Astrocyte (in vitro differentiated cells and primary cell): ENCODE data around the gene DDAH1. TPM values are rescaled to one million over a fixed set of nuclear protein-coding genes. Genes with fewer than 3 reads are reported as not detected.

ENCODE experiments used
- DNase-seq: peaks from one replicate; pipeline ENCODE4 v3.0.0-alpha.2; 2010; ENCODE audit warnings: low read depth
- FAIRE-seq: peaks from 2 replicates; lab custom pipeline; 2011; peaks lifted over from hg19 to GRCh38; lab: Jason Lieb, UNC
- H2AFZ ChIP-seq: 2 replicates; pipeline ENCODE4 v1.6.0; 2012; ENCODE audit warnings: low read depth, low read length, inconsistent platforms
- H3K27ac ChIP-seq: 2 replicates; pipeline ENCODE4 v1.5.1; 2011; ENCODE audit warnings: low read depth, low read length, inconsistent platforms
- H3K27me3 ChIP-seq: 2 replicates; pipeline ENCODE4 v1.6.0; 2011; ENCODE audit warnings: low read length, inconsistent platforms; ENCODE audit not compliant: insufficient read depth
- H3K36me3 ChIP-seq: 2 replicates; pipeline ENCODE4 v1.5.1; 2011; ENCODE audit warnings: low read length, inconsistent platforms; ENCODE audit not compliant: insufficient read depth
- H3K4me1 ChIP-seq: 2 replicates; pipeline ENCODE4 v1.5.1; 2011; ENCODE audit warnings: low read length, inconsistent platforms; ENCODE audit not compliant: insufficient read depth
- H3K4me2 ChIP-seq: 2 replicates; pipeline ENCODE4 v1.6.0; 2012; ENCODE audit warnings: low read length, inconsistent platforms
- H3K4me3 ChIP-seq: 2 replicates; pipeline ENCODE4 v1.5.1; 2011; ENCODE audit warnings: low read depth, mild to moderate bottlenecking, low read length, inconsistent platforms; ENCODE audit not compliant: insufficient read depth
- H3K79me2 ChIP-seq: 2 replicates; pipeline ENCODE4 v1.6.0; 2012; ENCODE audit warnings: mild to moderate bottlenecking, low read length, inconsistent platforms; ENCODE audit not compliant: insufficient read depth
- H3K9ac ChIP-seq: 2 replicates; pipeline ENCODE4 v1.6.0; 2012; ENCODE audit warnings: mild to moderate bottlenecking, low read length, inconsistent platforms
- H3K9me3 ChIP-seq: 2 replicates; pipeline ENCODE4 v1.5.1; 2012; ENCODE audit warnings: low read depth, mild to moderate bottlenecking, low read length, inconsistent platforms; ENCODE audit not compliant: insufficient read depth
- H4K20me1 ChIP-seq: 2 replicates; pipeline ENCODE4 v1.6.0; 2012; ENCODE audit warnings: low read length, inconsistent platforms; ENCODE audit not compliant: insufficient read depth
- H3K27ac Mint-ChIP-seq: one replicate; pipeline ENCODE4 v1.8.0; 2021; ENCODE audit warnings: mild to moderate bottlenecking, mixed read lengths; ENCODE audit not compliant: unreplicated experiment
- H3K27me3 Mint-ChIP-seq: one replicate; pipeline ENCODE4 v1.8.0; 2021; ENCODE audit warnings: low read depth, mixed read lengths; ENCODE audit not compliant: unreplicated experiment
- H3K36me3 Mint-ChIP-seq: one replicate; pipeline ENCODE4 v1.8.0; 2021; ENCODE audit warnings: low read depth, mixed read lengths; ENCODE audit not compliant: unreplicated experiment
- H3K4me1 Mint-ChIP-seq: one replicate; pipeline ENCODE4 v1.8.0; 2021; ENCODE audit warnings: low read depth, mixed read lengths; ENCODE audit not compliant: unreplicated experiment
- H3K4me3 Mint-ChIP-seq: one replicate; pipeline ENCODE4 v1.8.0; 2021; ENCODE audit warnings: mild to moderate bottlenecking, moderate library complexity, mixed read lengths; ENCODE audit not compliant: unreplicated experiment
- H3K9me3 Mint-ChIP-seq: one replicate; pipeline ENCODE4 v1.8.0; 2021; ENCODE audit warnings: mild to moderate bottlenecking, mixed read lengths; ENCODE audit not compliant: unreplicated experiment
- EZH2 ChIP-seq: IDR thresholded peaks from 2 replicates; pipeline ENCODE4 v1.6.1; 2012; ENCODE audit warnings: mild to moderate bottlenecking, low read length, inconsistent platforms; ENCODE audit not compliant: insufficient read depth
- total RNA-seq: library from RNA; stranded (reverse); gene quantifications from 2 replicates; pipeline ENCODE4 v1.2.1, GENCODE V29; 2021
- TF ChIP-seq, protein P1 (sequence below): IDR thresholded peaks from 2 replicates; pipeline ENCODE4 v1.5.1; 2011; ENCODE audit warnings: low read depth, mild to moderate bottlenecking, inconsistent platforms, low read length, moderate library complexity; ENCODE audit not compliant: insufficient read depth

Gene DDAH1
- total RNA-seq, 1 donor from 2014 or later, result 112 TPM

GRCh38 chr1:85339089-85339488 is 125.9 kb downstream of the DDAH1 start:
- Histone ChIP-seq H3K27me3 (no peaks in the 10 kb centered on the region), H3K9me3 (no peaks in the 10 kb centered on the region), H2AFZ (no peak overlapping the region), H3K9ac (no peak overlapping the region), H3K27ac (peak overlapping the region; percentile 69), H4K20me1 (no peaks in the 10 kb centered on the region), H3K79me2 (peaks cover 46% of the 10 kb centered on the region), H3K4me1 (peaks cover 48% of the 10 kb centered on the region), H3K4me2 (peak overlapping the region; percentile 38), H3K36me3 (no peaks in the 10 kb centered on the region), H3K4me3 (no peak overlapping the region)
- peaks cover 32% of the 10 kb centered on the region for H3K4me1 Mint-ChIP-seq
- H3K4me3 Mint-ChIP-seq, result no peak overlapping the region
- peak overlapping the region; percentile 11 for H3K27ac Mint-ChIP-seq
- FAIRE-seq (no peak), DNase-seq (peak; percentile 80)
- TF ChIP-seq, protein P1, sequence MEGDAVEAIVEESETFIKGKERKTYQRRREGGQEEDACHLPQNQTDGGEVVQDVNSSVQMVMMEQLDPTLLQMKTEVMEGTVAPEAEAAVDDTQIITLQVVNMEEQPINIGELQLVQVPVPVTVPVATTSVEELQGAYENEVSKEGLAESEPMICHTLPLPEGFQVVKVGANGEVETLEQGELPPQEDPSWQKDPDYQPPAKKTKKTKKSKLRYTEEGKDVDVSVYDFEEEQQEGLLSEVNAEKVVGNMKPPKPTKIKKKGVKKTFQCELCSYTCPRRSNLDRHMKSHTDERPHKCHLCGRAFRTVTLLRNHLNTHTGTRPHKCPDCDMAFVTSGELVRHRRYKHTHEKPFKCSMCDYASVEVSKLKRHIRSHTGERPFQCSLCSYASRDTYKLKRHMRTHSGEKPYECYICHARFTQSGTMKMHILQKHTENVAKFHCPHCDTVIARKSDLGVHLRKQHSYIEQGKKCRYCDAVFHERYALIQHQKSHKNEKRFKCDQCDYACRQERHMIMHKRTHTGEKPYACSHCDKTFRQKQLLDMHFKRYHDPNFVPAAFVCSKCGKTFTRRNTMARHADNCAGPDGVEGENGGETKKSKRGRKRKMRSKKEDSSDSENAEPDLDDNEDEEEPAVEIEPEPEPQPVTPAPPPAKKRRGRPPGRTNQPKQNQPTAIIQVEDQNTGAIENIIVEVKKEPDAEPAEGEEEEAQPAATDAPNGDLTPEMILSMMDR, result no peak
- TF ChIP-seq EZH2, result no peak
- no peaks in the 10 kb centered on the region for H3K27me3 Mint-ChIP-seq
- peaks cover 16% of the 10 kb centered on the region for H3K36me3 Mint-ChIP-seq
- no peaks in the 10 kb centered on the region for H3K9me3 Mint-ChIP-seq

GRCh38 chr1:85334962-85335361 is 130.0 kb downstream of the DDAH1 start:
- peak overlapping the region; percentile 19 for H3K4me2 ChIP-seq
- H3K27me3 Mint-ChIP-seq, result no peaks in the 10 kb centered on the region
- no peak overlapping the region for H3K4me3 Mint-ChIP-seq
- H2AFZ ChIP-seq, result no peak overlapping the region
- peak; percentile 58 for FAIRE-seq
- H3K27me3 ChIP-seq, result no peaks in the 10 kb centered on the region
- H3K36me3 ChIP-seq, result no peaks in the 10 kb centered on the region
- H3K9me3 Mint-ChIP-seq, result peaks cover 6% of the 10 kb centered on the region
- peaks cover 39% of the 10 kb centered on the region for H3K4me1 ChIP-seq
- H3K4me3 ChIP-seq, result no peak overlapping the region
- H3K79me2 ChIP-seq, result peaks cover 52% of the 10 kb centered on the region
- peak; percentile 83 for DNase-seq
- no peak overlapping the region for H3K27ac Mint-ChIP-seq
- H3K36me3 Mint-ChIP-seq, result peaks cover 23% of the 10 kb centered on the region
- peak overlapping the region; percentile 13 for H3K9ac ChIP-seq
- peaks cover 36% of the 10 kb centered on the region for H3K4me1 Mint-ChIP-seq
- TF ChIP-seq, protein P1, result no peak
- TF ChIP-seq EZH2, result no peak
- no peaks in the 10 kb centered on the region for H4K20me1 ChIP-seq
- H3K9me3 ChIP-seq, result no peaks in the 10 kb centered on the region
- peak overlapping the region; percentile 3 for H3K27ac ChIP-seq

DNA sequence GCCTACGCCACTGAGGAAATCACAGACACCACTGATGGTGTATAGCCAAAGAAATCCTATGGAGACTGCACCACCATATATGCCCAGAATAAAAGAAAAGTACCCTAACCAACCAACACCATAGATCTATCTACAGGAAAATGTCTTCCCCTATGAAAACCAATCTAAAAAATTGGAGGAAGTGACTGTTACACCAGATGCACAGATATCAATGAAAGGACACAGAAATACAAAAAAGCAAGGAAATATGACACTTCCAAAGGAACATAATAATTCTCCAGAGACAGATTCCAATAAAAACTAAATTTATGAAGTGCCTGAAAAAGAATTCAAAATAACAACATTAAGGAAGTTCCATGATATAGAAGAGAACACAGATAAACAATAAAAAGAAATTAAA is 131.8 kb downstream of the DDAH1 start:
- peaks cover 20% of the 10 kb centered on the region for H3K36me3 Mint-ChIP-seq
- Histone ChIP-seq H3K9ac (no peak overlapping the region), H3K4me1 (peaks cover 37% of the 10 kb centered on the region), H3K27ac (no peak overlapping the region), H2AFZ (no peak overlapping the region), H3K4me2 (no peak overlapping the region), H3K36me3 (no peaks in the 10 kb centered on the region), H3K79me2 (peaks cover 49% of the 10 kb centered on the region), H3K9me3 (no peaks in the 10 kb centered on the region), H3K27me3 (no peaks in the 10 kb centered on the region), H4K20me1 (no peaks in the 10 kb centered on the region), H3K4me3 (no peak overlapping the region)
- H3K9me3 Mint-ChIP-seq, result peaks cover 6% of the 10 kb centered on the region
- no peak for TF ChIP-seq EZH2
- TF ChIP-seq, protein P1, result no peak
- no peaks in the 10 kb centered on the region for H3K27me3 Mint-ChIP-seq
- H3K4me3 Mint-ChIP-seq, result no peak overlapping the region
- no peak for FAIRE-seq
- no peak for DNase-seq
- no peak overlapping the region for H3K27ac Mint-ChIP-seq
- peaks cover 48% of the 10 kb centered on the region for H3K4me1 Mint-ChIP-seq
